Mucosa of gallbladder (tissue), 1 donor: ENCODE data around the gene CHRM1. TPM values are rescaled to one million over a fixed set of nuclear protein-coding genes. Genes with fewer than 3 reads are reported as not detected.
"Not testable (repeated sequence)": the region's sequence is repeated elsewhere in the genome, so short reads cannot be mapped to it uniquely, and the experiment has no call there.

Source experiments
- DNase-seq: peaks from one replicate; pipeline ENCODE4 v3.0.0-alpha.2; 2020; ENCODE audit warnings: low spot score
- total RNA-seq: library from RNA; stranded (reverse); gene quantifications from one replicate; pipeline ENCODE4 v1.2.1, GENCODE V29; 2021
- donor health status: DM: no; HTN: no; CAD: no.

CHRM1 gene, protein sequence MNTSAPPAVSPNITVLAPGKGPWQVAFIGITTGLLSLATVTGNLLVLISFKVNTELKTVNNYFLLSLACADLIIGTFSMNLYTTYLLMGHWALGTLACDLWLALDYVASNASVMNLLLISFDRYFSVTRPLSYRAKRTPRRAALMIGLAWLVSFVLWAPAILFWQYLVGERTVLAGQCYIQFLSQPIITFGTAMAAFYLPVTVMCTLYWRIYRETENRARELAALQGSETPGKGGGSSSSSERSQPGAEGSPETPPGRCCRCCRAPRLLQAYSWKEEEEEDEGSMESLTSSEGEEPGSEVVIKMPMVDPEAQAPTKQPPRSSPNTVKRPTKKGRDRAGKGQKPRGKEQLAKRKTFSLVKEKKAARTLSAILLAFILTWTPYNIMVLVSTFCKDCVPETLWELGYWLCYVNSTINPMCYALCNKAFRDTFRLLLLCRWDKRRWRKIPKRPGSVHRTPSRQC
- 0.09 TPM for total RNA-seq

GRCh38 chr11:62921201-62921572 lies at the start of gene CHRM1:
CHRM1 (minus strand) TSS chr11:62921363; CDS start chr11:62911100, 10,263 bp downstream.
- no peak for DNase-seq

- DNase-seq, result no peak
These were observed 44.4 kb upstream of the CHRM1 start for GRCh38 chr11:62965574-62965973.

DNA sequence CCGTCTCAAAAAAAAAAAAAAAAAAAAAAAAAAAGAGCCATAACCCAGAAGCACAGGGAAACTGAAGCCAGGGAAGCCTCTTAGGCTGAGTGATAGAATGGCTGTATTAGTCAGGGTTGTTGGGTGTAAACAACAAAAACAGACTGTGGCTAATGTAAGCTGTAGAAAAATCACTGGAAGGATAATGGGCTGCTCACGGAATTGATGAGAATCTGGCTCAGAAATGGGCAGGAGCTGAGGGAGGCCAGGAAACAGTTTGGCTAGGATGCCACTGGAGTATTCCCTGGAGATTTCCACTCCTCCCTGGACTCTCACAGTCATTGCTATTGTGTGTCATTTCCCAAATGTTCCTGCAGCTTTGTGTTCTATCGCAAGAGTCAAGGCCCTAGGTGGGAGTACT lies 41.2 kb upstream of the CHRM1 start:
- DNase-seq, result no peak

DNA sequence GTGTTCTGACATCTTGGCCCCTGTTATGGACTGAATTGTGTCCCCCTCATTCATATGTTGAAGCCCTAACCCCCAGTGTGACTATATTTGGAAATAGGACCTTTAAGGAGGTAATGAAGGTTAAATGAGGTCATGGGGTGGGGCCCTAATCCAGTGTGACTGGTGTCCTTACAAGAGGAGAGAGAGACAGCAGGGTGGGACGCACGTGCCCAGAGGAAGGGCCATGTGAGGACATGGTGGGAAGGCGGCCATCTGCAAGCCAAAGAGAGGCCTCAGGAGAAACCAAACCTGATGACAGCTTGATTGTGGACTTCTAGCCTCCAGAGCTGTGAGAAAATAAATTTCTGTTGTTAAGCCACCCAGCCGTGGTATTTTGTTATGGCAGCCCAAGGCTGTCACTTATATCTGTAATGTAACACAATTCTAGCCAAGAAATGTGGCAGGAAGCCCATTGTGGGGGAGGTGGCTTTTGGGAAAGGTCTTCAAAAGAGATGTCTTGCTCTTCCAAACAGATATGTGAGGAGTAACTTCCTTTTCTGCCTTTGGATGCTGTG lies 39.9 kb upstream of the CHRM1 start:
- no peak for DNase-seq

- no peak for DNase-seq
These were observed 38.3 kb upstream of the CHRM1 start for GRCh38 chr11:62959422-62959980.

DNA sequence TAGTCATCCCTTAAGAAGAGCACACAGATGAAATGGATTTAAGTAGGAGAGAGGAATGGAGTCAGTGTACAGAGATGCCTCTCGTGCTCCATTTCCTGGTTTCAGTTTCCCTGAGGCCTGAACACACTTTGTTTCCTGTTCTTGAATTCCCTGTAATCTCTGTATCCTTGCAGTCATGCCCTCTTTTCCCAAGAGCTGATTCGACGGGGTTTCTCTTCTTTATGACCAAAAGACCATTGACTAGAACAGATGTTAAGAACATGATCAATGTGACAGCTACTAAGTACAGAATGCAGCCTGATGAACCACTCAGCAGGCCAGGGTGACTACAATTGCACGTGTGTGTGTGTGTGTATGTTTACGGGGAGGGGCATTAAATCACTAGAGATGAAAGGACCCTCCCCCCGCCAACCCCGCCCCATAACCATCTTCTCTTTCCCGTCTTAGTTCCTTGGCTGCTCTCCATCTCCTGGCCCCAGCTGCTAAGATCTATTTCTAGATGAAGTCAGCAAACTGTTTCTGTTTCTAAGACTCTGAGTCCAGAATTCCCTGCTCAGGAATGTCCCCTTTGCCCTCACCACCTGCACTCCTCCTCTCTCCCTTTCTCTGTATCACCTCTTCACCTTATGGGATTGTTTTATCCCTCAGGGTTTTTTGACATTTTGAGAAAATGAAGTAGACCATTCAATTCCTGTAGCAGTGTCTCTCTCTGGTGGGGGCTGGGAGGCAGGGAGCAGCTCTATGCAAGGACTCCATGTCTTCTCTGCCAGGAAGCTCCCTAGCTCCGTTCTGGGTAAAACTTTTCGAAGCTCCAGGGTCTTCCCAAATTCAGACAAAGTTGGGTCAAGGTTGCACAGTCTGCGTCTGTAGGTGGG lies 37.6 kb upstream of the CHRM1 start:
- DNase-seq, result no peak

DNA sequence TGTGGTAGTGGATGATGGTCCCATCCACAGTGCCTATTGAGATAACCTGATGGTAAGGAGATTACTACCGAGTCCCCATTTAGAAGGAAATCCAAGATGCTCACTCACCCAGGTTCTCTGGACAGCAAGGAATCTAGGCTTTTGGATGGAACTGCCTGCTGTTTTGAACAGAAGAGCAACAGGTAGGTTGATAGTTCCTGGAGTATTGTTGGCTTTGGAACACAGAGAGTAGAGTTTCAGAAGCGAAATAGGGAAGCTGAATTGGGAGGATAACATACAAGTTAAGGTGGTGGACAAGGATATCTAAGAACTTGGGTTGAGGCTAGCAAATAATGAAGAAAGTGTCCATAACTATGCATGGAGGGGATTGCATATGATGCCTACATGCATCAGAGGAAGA lies 36.0 kb upstream of the CHRM1 start:
- no peak for DNase-seq

- DNase-seq, result no peak
These were observed 33.3 kb upstream of the CHRM1 start for GRCh38 chr11:62954478-62954877.

GRCh38 chr11:62953811-62954210 lies 32.6 kb upstream of the CHRM1 start:
- no peak for DNase-seq

GRCh38 chr11:62948765-62949320 lies 27.7 kb upstream of the CHRM1 start:
- no peak for DNase-seq

DNA sequence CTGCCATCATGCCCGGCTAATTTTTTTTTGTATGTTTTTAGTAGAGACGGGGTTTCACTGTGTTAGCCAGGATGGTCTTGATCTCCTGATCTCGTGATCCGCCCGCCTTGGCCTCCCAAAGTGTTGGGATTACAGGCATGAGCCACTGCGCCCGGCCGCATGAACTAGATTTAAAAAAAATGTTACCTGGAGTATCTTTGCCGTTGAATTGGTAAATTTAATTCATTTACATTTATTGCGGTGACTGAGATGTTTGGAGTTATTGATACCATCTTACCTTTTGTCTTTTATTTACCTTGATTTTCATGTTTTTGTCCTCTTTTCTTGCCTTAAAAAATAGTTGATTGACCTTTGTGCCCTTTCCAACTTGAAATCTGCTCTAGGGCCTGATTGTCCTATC lies 24.4 kb upstream of the CHRM1 start:
- DNase-seq, result not testable (repeated sequence)

GRCh38 chr11:62937528-62937927 lies 16.4 kb upstream of the CHRM1 start:
- not testable (repeated sequence) for DNase-seq

GRCh38 chr11:62934496-62934785 lies 13.3 kb upstream of the CHRM1 start:
- DNase-seq, result no peak

DNA sequence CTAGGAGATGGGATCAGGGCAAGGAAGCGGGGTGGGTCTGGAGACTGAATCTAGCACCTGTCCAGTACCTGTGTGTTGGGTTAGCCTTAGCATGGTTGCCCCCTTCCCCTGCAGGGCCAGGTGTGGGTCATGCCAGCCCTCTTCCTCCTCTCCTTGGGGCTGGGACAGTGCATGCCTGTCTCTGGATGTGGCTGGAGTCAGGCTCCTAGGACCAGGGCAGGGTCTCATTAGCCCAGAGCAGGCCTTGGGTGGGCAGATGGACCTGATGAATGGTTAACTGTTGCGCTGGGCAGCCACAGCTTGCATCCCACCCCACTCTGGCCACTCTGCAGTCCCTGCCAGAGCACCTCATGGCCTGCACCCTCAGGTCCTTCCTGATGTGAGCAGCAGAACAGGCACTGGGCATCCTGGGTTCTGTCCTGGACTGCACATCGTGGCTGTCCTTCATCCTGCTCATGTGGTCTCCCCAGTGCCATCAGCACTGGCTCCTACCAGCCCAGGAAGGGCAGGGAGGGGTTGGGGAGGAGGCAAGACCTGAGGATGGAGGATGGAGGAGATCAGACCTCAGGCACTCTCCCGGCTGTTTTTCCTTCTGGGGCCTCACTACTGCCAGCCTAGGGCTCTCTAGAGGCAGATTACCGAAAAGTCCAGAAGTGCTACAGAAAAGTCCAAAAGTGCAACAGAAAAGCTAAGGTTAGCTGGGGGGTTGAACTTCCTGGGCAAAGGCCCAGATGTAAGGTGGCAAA lies 12.8 kb upstream of the CHRM1 start:
- DNase-seq, result no peak

- no peak for DNase-seq
These were observed 12.1 kb upstream of the CHRM1 start for GRCh38 chr11:62933285-62933684.

DNA sequence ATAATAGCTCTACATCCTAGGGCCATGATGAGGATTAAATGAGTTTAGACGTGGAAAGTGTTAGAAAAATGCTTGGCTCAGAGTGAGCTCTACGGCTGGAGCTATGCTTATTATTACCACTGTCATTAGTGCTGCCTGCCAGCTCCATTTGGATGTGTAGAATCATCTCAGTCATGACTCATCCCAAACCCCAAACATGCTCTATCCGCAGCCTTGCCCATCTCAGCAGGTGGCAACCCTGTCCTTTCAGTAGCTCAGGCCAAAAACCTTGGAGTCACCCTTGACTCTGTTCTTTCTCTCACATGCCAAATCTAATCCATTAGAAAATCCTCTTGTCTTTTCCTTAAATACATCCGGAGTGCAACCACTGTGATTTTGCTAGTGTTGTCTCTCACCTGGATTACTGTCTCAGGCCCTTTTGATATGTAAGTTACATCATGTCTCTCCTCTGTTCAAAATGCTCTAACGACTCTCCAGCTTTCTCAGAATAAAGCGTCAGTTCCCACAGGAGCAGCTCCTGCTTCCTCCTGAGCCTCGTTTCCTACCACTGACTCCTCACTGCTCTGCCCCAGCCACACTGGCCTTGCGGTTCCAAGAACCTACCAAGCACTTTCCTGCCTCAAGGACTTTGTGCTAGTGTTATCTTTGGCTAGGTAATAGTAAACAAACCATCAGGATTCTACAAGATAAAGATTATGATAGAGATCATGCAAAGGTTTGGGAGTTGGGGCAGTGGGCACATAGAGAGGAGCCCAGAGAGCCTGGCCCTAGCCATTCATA lies 10.5 kb upstream of the CHRM1 start:
- DNase-seq, result no peak

DNA sequence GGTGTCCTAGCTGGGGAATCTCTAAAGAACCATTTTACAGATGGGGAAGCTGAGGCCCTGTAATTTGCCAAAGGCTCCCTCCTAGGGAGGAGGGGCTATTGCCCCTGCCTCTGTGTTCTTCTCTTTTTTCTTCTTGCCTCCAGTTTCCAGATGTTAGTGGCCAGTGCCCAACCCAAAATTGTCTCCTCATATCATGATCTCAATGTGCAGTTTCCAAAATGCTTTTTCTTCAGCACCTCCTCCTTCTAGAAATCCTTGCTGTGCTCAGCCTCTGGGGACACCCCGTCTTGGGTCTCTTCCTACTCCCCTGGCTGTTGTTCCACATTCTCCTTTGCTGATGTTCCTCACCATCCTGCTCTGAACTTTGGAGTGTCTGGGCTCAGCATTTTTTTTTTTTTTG lies 9.5 kb upstream of the CHRM1 start:
- no peak for DNase-seq

DNA sequence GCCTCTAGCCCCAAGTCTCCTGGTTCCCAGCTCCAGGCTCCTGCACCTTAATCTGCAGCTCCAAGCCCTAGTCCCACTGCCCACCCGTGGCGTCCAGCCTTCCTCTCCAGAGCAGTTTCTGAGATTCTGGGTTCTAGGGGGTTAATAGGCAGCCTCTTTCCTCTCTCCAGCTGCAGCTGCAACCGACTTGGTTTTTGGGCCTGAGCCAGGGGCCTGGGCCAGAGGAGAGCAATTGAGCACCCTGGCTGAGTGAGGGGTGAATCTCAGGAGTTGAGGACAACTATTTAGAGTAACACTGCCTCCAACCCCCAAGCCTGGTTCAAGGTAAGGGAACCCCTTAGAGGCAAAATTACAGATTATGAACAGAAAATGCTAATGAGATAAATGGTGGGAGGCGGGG lies 9.0 kb upstream of the CHRM1 start:
- DNase-seq, result no peak

- no peak for DNase-seq
These were observed 6.8 kb upstream of the CHRM1 start for GRCh38 chr11:62928011-62928410.

GRCh38 chr11:62926680-62927455 lies 5.7 kb upstream of the CHRM1 start:
- no peak for DNase-seq
